Hepatocyte (in vitro differentiated cells): ENCODE data around the gene EPHA6. TPM values are rescaled to one million over a fixed set of nuclear protein-coding genes. Genes with fewer than 3 reads are reported as not detected.
"Not testable (repeated sequence)": the region's sequence is repeated elsewhere in the genome, so short reads cannot be mapped to it uniquely, and the experiment has no call there.

Experiments used
- DNase-seq: peaks from one replicate; pipeline ENCODE4 v3.0.0-alpha.2; 2016; ENCODE audit warnings: low spot score
- H2AFZ ChIP-seq: fragments of 200-600 bp; sonication (generic); 2 replicates; pipeline ENCODE4 v1.6.0; 2016; ENCODE audit warnings: antibody characterized with exemption, mild to moderate bottlenecking
- H3K27ac ChIP-seq: fragments of 200-600 bp; sonication (generic); 2 replicates; pipeline ENCODE4 v1.5.1; 2016; ENCODE audit warnings: mild to moderate bottlenecking
- H3K27me3 ChIP-seq: fragments of 200-600 bp; sonication (generic); 2 replicates; pipeline ENCODE4 v1.6.1; 2016
- H3K36me3 ChIP-seq: fragments of 200-600 bp; sonication (generic); replicated peaks from 2 replicates; pipeline ENCODE4 v1.5.1; 2016; ENCODE audit warnings: low read depth; ENCODE audit not compliant: insufficient read depth
- H3K4me1 ChIP-seq: fragments of 200-600 bp; sonication (generic); 2 replicates; pipeline ENCODE4 v1.5.1; 2016; ENCODE audit warnings: mild to moderate bottlenecking, moderate library complexity; ENCODE audit not compliant: insufficient read depth
- H3K4me2 ChIP-seq: fragments of 200-600 bp; sonication (generic); 2 replicates; pipeline ENCODE4 v1.6.0; 2016
- H3K4me3 ChIP-seq: fragments of 200-600 bp; sonication (generic); 2 replicates; pipeline ENCODE4 v1.5.1; 2016; ENCODE audit warnings: mild to moderate bottlenecking
- H3K79me2 ChIP-seq: fragments of 200-600 bp; sonication (generic); 2 replicates; pipeline ENCODE4 v1.6.0; 2017; ENCODE audit warnings: mild to moderate bottlenecking
- H3K9me2 ChIP-seq: fragments of 200-600 bp; sonication (generic); replicated peaks from 2 replicates; pipeline ENCODE4 v1.6.0; 2017; ENCODE audit warnings: mild to moderate bottlenecking; ENCODE audit not compliant: insufficient read depth
- H3K9me3 ChIP-seq: fragments of 200-600 bp; sonication (generic); 2 replicates; pipeline ENCODE4 v1.5.1; 2016; ENCODE audit warnings: low read depth, mild to moderate bottlenecking
- H4K20me1 ChIP-seq: fragments of 200-600 bp; sonication (generic); 2 replicates; pipeline ENCODE4 v1.6.0; 2016; ENCODE audit warnings: mild to moderate bottlenecking; ENCODE audit not compliant: insufficient read depth, poor library complexity, severe bottlenecking
- CTCF ChIP-seq: fragments of 200-600 bp; sonication (generic); IDR thresholded peaks from 2 replicates; pipeline ENCODE4 v1.5.1; 2016; ENCODE audit warnings: antibody characterized with exemption, mild to moderate bottlenecking; ENCODE audit not compliant: poor library complexity
- EZH2 ChIP-seq: fragments of 200-600 bp; sonication (generic); IDR thresholded peaks from 2 replicates; pipeline ENCODE4 v1.6.1; 2016; ENCODE audit warnings: antibody characterized with exemption, mild to moderate bottlenecking, borderline replicate concordance
- EZH2phosphoT487 ChIP-seq: fragments of 200-600 bp; sonication (generic); IDR thresholded peaks from one replicate; pipeline ENCODE4 v1.6.1; 2018; ENCODE audit warnings: antibody characterized with exemption, mild to moderate bottlenecking, low read depth, moderate library complexity; ENCODE audit not compliant: unreplicated experiment, severe bottlenecking
- WGBS: methylation state at CpG from one replicate; pipeline ENCODE4 v1.1.6; 2016; ENCODE audit warnings: low lambda C conversion rate; ENCODE audit errors: missing lambda C conversion rate; 5-methylcytosine and 5-hydroxymethylcytosine counted together
- polyA plus RNA-seq: library from polyadenylated mRNA; unstranded; fragments of >200 nt; fragmentation: Nextera tagmentation; extraction: Ambion mirVana; gene quantifications from 2 replicates; pipeline ENCODE4 v1.2.1, GENCODE V29; 2016
- total RNA-seq: library from RNA; depleted of rRNA; stranded (reverse); fragments of >200 nt; gene quantifications from 2 replicates; pipeline ENCODE4 v1.2.3, GENCODE V29; 2014

The EPHA6 gene
- total and polyA plus RNA-seq, 2 experiments from 2014 or later, result 3.4 to 16.7 TPM

- no peak overlapping the region for H2AFZ ChIP-seq
- WGBS, result 58% methylated on average over 3 of the region's 3 CpGs
- H3K36me3 ChIP-seq, result no peaks in the 10 kb centered on the region
- no peak for TF ChIP-seq EZH2
- TF ChIP-seq EZH2phosphoT487, result no peak
- TF ChIP-seq CTCF, result no peak
- H3K79me2 ChIP-seq, result no peaks in the 10 kb centered on the region
- no peak overlapping the region for H3K4me2 ChIP-seq
- no peaks in the 10 kb centered on the region for H3K27me3 ChIP-seq
- H3K9me2 ChIP-seq, result no peaks in the 10 kb centered on the region
- H4K20me1 ChIP-seq, result no peaks in the 10 kb centered on the region
- no peaks in the 10 kb centered on the region for H3K9me3 ChIP-seq
- no peak for DNase-seq
- no peaks in the 10 kb centered on the region for H3K4me1 ChIP-seq
- no peak overlapping the region for H3K4me3 ChIP-seq
- no peak overlapping the region for H3K27ac ChIP-seq
Observed at GRCh38 chr3:97579365-97579764, 765.0 kb downstream of the EPHA6 start.

- Histone ChIP-seq H3K4me3 (no peak overlapping the region), H3K9me3 (no peaks in the 10 kb centered on the region), H3K27me3 (no peaks in the 10 kb centered on the region), H3K9me2 (no peaks in the 10 kb centered on the region), H3K27ac (no peak overlapping the region), H3K79me2 (no peaks in the 10 kb centered on the region), H4K20me1 (no peaks in the 10 kb centered on the region), H2AFZ (no peak overlapping the region), H3K36me3 (no peaks in the 10 kb centered on the region), H3K4me1 (no peaks in the 10 kb centered on the region), H3K4me2 (no peak overlapping the region)
- TF ChIP-seq EZH2phosphoT487 (no peak), EZH2 (no peak), CTCF (no peak)
- 79% methylated on average over 2 of the region's 2 CpGs for WGBS
- no peak for DNase-seq
Observed at GRCh38 chr3:97610626-97611025, 796.2 kb downstream of the EPHA6 start.

- Histone ChIP-seq H3K79me2 (no peaks in the 10 kb centered on the region), H2AFZ (no peak overlapping the region), H4K20me1 (no peaks in the 10 kb centered on the region), H3K27ac (no peak overlapping the region), H3K9me2 (no peaks in the 10 kb centered on the region), H3K27me3 (no peaks in the 10 kb centered on the region), H3K36me3 (no peaks in the 10 kb centered on the region), H3K4me3 (no peak overlapping the region), H3K9me3 (no peaks in the 10 kb centered on the region), H3K4me1 (no peaks in the 10 kb centered on the region), H3K4me2 (no peak overlapping the region)
- DNase-seq, result no peak
- TF ChIP-seq EZH2 (no peak), EZH2phosphoT487 (no peak), CTCF (no peak)
- 84% methylated on average over 1 of the region's 1 CpG for WGBS
Observed at GRCh38 chr3:97612632-97613031, 798.2 kb downstream of the EPHA6 start.

- DNase-seq, result no peak
- H3K4me3 ChIP-seq, result no peak overlapping the region
- no peaks in the 10 kb centered on the region for H3K9me2 ChIP-seq
- no peaks in the 10 kb centered on the region for H3K36me3 ChIP-seq
- no peak overlapping the region for H2AFZ ChIP-seq
- H3K27ac ChIP-seq, result no peak overlapping the region
- H3K4me2 ChIP-seq, result no peak overlapping the region
- TF ChIP-seq EZH2phosphoT487 (no peak), CTCF (no peak), EZH2 (no peak)
- H3K4me1 ChIP-seq, result no peaks in the 10 kb centered on the region
- WGBS, result 93% methylated on average over 2 of the region's 2 CpGs
- no peaks in the 10 kb centered on the region for H3K9me3 ChIP-seq
- no peaks in the 10 kb centered on the region for H3K27me3 ChIP-seq
- no peaks in the 10 kb centered on the region for H4K20me1 ChIP-seq
- H3K79me2 ChIP-seq, result no peaks in the 10 kb centered on the region
Observed at GRCh38 chr3:97613139-97613538, 798.7 kb downstream of the EPHA6 start.

- not testable (repeated sequence) for H3K4me2 ChIP-seq
Observed at GRCh38 chr3:97620514-97620913, 806.1 kb downstream of the EPHA6 start.

More at GRCh38 chr3:97620514-97620913, 806.1 kb downstream of the EPHA6 start:
- not testable (repeated sequence) for H2AFZ ChIP-seq, H4K20me1 ChIP-seq, DNase-seq, H3K9me3 ChIP-seq, H3K36me3 ChIP-seq, H3K9me2 ChIP-seq, H3K4me3 ChIP-seq, H3K27ac ChIP-seq, H3K4me1 ChIP-seq, H3K27me3 ChIP-seq, H3K79me2 ChIP-seq
- 86% methylated on average over 1 of the region's 1 CpG for WGBS
